Breast epithelium (tissue), 4 donors: ENCODE measurements around the gene PLXNA3. TPM values are rescaled to one million over a fixed set of nuclear protein-coding genes. Genes with fewer than 3 reads are reported as not detected.

Experiments used
- DNase-seq, 2 donors: peaks; one replicate each; pipeline ENCODE4 v3.0.0-alpha.2; 2019; ENCODE audit warnings: low spot score in 2 of 2
- H3K27ac ChIP-seq, 2 donors: fragments of 200-600 bp; sonication (generic) in 1 of 2; one replicate each; pipeline ENCODE4 v1.5.1; 2016 to 2019; ENCODE audit warnings: mild to moderate bottlenecking in 1 of 2
- H3K27me3 ChIP-seq, 2 donors: fragments of 200-600 bp; sonication (generic) in 1 of 2; one replicate each; pipeline versions ENCODE4 v1.5.1 to v1.6.0; 2017 to 2019; ENCODE audit warnings: control low read depth in 1 of 2, mild to moderate bottlenecking in 1 of 2
- H3K36me3 ChIP-seq: fragments of 200-600 bp; one replicate; pipeline ENCODE4 v1.5.1; 2019
- H3K4me1 ChIP-seq, 2 donors: fragments of 200-600 bp; sonication (generic); one replicate each; pipeline ENCODE4 v1.5.1; 2016 to 2019; ENCODE audit warnings: control low read depth in 1 of 2
- H3K4me3 ChIP-seq, 3 donors: fragments of 200-600 bp; sonication (generic); 1 replicate in 2 of 3; 2 replicates in 1 of 3; pipeline ENCODE4 v1.5.1; 2016 to 2019; ENCODE audit warnings: mild to moderate bottlenecking in 3 of 3, moderate library complexity in 2 of 3
- H3K9me3 ChIP-seq, 2 donors: fragments of 200-600 bp; sonication (generic) in 1 of 2; one replicate each; pipeline ENCODE4 v1.5.1; 2016 to 2019; ENCODE audit warnings: control low read depth in 1 of 2
- CTCF ChIP-seq, 3 donors: fragments of 450-650 bp; IDR thresholded peaks; one replicate each; pipeline ENCODE4 v1.5.1; 2016 to 2017; ENCODE audit warnings: antibody characterized with exemption in 3 of 3, mild to moderate bottlenecking in 3 of 3, moderate library complexity in 3 of 3
- POLR2A ChIP-seq: fragments of 450-650 bp; IDR thresholded peaks from one replicate; pipeline ENCODE4 v1.6.1; 2016; ENCODE audit warnings: antibody characterized with exemption, mild to moderate bottlenecking, moderate library complexity
- POLR2AphosphoS5 ChIP-seq, 3 donors: sonication (generic); formaldehyde crosslinking; IDR thresholded peaks; one replicate each; pipeline ENCODE4 v1.6.1; 2017; ENCODE audit warnings: antibody characterized with exemption in 3 of 3
- intact Hi-C: fragments of 100-400 bp; cut with DNase I; formaldehyde crosslinking; loops from one replicate; pipeline ENCODE4 v1.15.1; 2023; ENCODE audit warnings: low total_unique reads
- total RNA-seq, 3 donors: library from RNA; depleted of rRNA; stranded (reverse); fragments of >200 nt; gene quantifications; one replicate each; pipeline ENCODE4 v1.1.0, GENCODE V29; 2016

Gene PLXNA3
- total RNA-seq, 3 donors from 2014 or later, result 6.1 to 10.8 (median 10.1) TPM

GRCh38 chrX:154452823-154453222 is 5.3 kb upstream of the PLXNA3 start:
- Histone ChIP-seq H3K9me3 (no peaks in the 10 kb centered on the region), H3K27ac (no peak overlapping the region), H3K4me3 (no peak overlapping the region), H3K4me1 (no peaks in the 10 kb centered on the region), H3K27me3 (peaks cover 0 to 23% of the 10 kb centered on the region in 2 donors), H3K36me3 (no peaks in the 10 kb centered on the region)
- TF ChIP-seq POLR2A (no peak), CTCF (IDR thresholded peaks at IDR 0.05) (no peak), POLR2AphosphoS5 (IDR thresholded peaks at IDR 0.05) (no peak)
- intact Hi-C loops, result loop anchor here (1.0 kb wide), 1 partner anchor 17 kb away; no protein-coding TSS in a partner anchor
- no peak for DNase-seq

GRCh38 chrX:154457491-154458115 is 478 bp upstream of the PLXNA3 start:
- H3K27ac ChIP-seq, result peak overlapping the region; percentile 66 to 90
- no peaks in the 10 kb centered on the region for H3K9me3 ChIP-seq
- TF ChIP-seq POLR2A (no peak), CTCF (IDR thresholded peaks at IDR 0.05) (no peak), POLR2AphosphoS5 (IDR thresholded peaks at IDR 0.05) (no peak)
- no peaks in the 10 kb centered on the region for H3K4me1 ChIP-seq
- H3K4me3 ChIP-seq, result peak overlapping the region; percentile 55 to 80 (median 61)
- H3K36me3 ChIP-seq, result no peaks in the 10 kb centered on the region
- intact Hi-C loops, result no loop called here
- no peak for DNase-seq
- peaks cover 0 to 6% of the 10 kb centered on the region in 2 donors for H3K27me3 ChIP-seq

- Histone ChIP-seq H3K27ac (peak overlapping the region in 1 of 2 donors; percentile 0), H3K36me3 (no peaks in the 10 kb centered on the region), H3K27me3 (peaks cover 0 to 4% of the 10 kb centered on the region in 2 donors), H3K4me1 (no peaks in the 10 kb centered on the region), H3K4me3 (peak overlapping the region; percentile 55 to 80 (median 61)), H3K9me3 (no peaks in the 10 kb centered on the region)
- no peak for TF ChIP-seq POLR2AphosphoS5 (IDR thresholded peaks at IDR 0.05)
- TF ChIP-seq POLR2A, result no peak
- no peak for TF ChIP-seq CTCF (IDR thresholded peaks at IDR 0.05)
- intact Hi-C loops, result no loop called here
- no peak for DNase-seq
Measured at GRCh38 chrX:154458954-154459778, 1.1 kb downstream of the PLXNA3 start.

GRCh38 chrX:154459832-154460231 is 1.8 kb downstream of the PLXNA3 start:
- no peaks in the 10 kb centered on the region for H3K4me1 ChIP-seq
- peak overlapping the region in 2 of 3 donors; percentile 61 to 80 for H3K4me3 ChIP-seq
- H3K36me3 ChIP-seq, result no peaks in the 10 kb centered on the region
- TF ChIP-seq POLR2A, result no peak
- peaks cover 0 to 1% of the 10 kb centered on the region in 2 donors for H3K9me3 ChIP-seq
- peak overlapping the region in 1 of 2 donors; percentile 0 for H3K27ac ChIP-seq
- peaks cover 0 to 9% of the 10 kb centered on the region in 2 donors for H3K27me3 ChIP-seq
- DNase-seq, result no peak
- intact Hi-C loops, result no loop called here

GRCh38 chrX:154460326-154460725 is 2.2 kb downstream of the PLXNA3 start:
- intact Hi-C loops, result no loop called here
- Histone ChIP-seq H3K27ac (no peak overlapping the region), H3K27me3 (peaks cover 0 to 13% of the 10 kb centered on the region in 2 donors), H3K9me3 (peaks cover 0 to 3% of the 10 kb centered on the region in 2 donors), H3K36me3 (no peaks in the 10 kb centered on the region), H3K4me1 (no peaks in the 10 kb centered on the region), H3K4me3 (no peak overlapping the region)
- no peak for TF ChIP-seq POLR2A
- TF ChIP-seq POLR2AphosphoS5 (IDR thresholded peaks at IDR 0.05), result no peak
- no peak for TF ChIP-seq CTCF (IDR thresholded peaks at IDR 0.05)
- no peak for DNase-seq
